GM19035 (cell line): ENCODE results near the gene SUSD5.
A peak's percentile ranks its signal among the peaks of the same experiment; 100 is the strongest.
"Not testable (repeated sequence)": the region's sequence is repeated elsewhere in the genome, so short reads cannot be mapped to it uniquely, and the experiment has no call there.

Experiments
- ATAC-seq: cut with Tn5 transposase; IDR thresholded peaks from one replicate; pipeline ENCODE4 v1.9.1; 2021; ENCODE audit not compliant: unreplicated experiment

SUSD5 gene

DNA sequence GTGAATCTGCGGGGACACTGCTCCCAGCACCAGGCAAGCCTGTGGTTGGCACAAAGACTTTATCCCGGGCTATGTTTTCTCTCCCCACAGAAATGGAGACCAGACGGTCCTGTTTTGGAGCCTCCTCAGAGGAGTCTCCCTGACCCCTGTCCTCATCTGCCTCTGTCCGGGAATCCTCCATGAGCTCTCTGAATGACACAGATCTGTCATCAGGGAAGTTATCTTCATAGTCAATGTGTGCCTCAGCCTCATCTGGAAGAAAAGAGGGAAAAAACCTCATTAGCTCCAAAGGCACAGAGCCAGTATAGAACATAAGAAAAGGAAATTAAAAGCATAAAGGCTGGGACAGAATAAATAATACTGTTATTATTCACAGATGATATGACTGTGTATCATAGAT is 64.8 kb downstream of the SUSD5 start:
- no peak for ATAC-seq

DNA sequence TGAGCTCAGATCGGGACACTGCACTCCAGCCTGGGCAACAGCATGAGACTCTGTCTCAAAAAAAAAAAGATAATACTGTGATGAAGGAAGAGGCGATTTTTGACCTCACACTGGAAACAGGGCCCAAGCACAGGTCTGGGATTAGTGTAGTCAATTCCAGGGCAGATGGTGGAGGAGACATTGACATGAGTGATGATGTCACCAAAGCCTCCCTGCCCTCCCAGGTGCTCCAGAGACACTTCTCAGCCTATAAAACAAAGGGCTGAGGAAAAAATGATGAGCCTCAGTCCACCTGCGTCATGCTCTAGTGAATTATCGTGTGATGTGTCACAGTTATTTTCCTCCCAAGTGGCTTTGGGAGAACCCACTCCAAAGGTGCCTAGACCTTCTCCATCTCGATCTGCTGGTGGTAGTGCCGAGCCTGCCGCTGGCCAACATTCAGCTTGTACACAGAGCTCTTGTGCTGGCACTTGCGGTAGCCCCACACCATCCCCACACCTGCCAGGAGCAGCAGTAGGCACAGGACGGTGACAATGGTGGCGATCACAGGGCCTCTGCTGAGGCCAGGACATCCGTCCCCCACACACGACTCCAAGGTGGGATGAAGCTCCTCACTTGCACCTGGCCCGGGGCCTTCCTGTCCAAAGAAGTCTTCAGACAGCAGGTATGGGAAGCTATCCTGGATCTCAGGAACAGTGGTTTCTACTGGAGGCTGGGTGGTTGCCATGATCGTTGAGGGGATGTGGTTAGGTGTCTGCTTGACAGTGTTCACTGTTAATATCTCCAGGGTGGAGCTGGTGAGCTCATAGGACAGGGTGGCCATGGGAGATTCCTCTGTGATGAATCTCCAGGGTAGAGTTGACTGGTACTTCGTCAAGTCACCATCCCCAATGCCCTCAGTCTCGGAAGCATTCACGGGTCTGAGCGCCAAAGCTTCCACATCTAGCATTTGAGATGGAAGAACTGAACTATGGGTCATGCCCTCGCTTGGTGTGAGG is 65.9 kb downstream of the SUSD5 start:
- ATAC-seq = no peak

DNA sequence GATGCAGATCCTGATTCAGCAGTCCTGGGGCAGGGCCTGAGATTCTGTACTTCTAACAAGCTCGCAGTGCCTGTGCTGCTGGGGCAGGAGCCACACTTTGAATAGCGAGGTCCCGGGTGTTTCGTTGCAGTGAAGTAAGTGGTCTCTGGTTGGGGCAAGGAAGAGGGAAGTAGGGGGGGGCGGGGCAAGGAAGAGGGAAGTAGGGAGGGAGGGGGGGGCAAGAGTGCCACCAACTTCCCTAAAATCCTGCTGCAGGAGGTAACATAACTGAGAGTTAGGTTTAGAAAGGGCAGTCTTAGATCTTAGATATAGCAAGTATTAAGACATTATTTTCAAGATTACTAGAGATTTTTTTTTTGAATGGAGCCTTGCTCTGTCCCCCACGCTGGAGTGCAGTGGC is 69.3 kb downstream of the SUSD5 start:
- ATAC-seq = no peak

DNA sequence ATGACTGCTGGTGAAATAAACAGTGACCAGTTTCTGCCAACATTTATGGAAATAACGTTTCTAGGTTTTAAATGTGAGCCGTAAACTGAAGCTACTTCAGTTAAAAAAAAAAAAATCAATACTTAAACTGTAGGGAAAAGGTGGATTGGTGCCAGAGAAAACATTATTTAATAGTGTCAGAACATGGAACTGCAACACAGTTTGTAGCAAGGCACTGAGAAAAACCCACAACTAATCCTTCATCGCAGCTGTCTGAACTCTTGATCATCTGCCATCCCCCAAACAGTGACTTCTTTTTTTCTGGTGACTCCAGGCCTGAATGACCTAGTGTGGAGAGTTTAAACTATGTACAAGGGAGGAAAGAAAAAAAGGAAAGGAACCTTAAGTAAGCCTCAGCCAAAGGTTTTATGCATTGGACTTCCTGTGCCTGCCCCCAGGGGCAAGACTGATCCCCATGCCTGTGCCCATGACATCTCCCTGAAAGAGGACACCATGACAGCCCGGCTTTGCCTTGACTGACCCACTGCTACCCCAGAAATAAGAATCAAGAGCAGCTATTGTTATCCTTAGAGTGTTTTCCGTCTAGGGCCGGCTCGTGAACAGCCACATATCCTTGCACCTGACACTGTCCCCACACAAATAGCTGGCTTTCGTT is 71.7 kb downstream of the SUSD5 start:
- ATAC-seq = no peak

DNA sequence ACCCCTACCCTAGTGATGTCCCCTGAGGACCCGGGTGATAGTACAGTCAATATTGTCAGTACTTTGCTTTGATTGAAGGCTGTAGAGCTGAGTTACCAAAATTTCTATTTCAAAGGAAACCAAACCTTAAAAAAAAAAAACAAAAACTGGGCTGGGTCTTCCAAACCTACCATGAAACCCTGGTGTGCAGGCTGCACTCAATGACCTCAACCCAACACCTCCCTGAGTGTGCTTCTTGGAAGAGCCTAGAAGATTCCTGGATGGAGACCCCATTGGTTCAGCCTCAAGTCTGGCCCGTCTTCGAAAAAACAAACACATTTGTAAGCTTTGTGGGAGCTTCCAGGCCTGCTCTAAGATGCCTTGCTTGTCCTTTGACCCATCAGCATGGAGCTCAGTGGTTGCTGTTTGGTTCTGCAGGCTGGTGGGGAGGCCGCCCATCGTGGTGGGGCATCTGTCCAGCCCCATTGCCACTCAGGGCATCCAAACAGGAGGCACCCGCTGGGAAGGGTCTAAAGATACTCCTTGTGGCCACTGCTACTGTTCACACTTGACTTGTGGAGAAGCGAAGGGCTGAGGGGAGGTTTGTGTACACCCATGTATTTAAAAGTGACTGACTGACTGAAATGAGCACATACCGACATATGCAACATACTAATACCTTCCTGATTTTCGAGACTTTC is 72.6 kb downstream of the SUSD5 start:
- no peak for ATAC-seq

DNA sequence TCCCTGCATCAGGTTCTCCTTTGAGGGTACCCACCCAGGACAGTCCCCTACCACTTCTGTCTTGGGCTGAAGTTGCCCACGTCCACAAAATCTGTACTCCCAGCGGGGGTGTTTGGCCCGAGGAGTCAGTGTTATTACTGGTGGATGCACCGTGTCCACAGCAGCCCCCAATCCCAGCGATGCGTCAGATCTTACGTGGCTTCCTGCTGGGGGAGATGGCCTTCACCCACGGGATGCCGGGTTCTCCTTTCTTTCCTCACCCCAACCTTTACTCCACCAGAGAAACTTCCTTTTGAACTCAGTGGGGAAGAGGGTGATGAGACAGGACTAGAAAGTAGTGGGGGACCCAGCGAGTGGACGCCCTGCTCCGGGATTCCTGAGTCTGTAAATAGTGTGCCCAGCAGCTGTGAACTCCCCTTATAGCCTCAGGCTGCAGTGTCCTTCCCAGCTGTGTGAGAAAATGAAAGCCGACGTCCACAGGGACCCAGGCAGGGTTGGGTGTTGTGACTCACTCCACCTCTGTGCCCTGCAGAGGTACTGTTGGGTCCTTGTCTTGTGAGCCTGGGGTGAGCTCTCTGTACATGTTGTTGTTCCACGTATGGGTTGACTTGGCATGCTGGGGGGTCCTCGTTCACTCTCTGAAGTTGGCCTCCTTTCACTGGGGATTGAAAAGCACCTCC is 73.2 kb downstream of the SUSD5 start:
- no peak for ATAC-seq

DNA sequence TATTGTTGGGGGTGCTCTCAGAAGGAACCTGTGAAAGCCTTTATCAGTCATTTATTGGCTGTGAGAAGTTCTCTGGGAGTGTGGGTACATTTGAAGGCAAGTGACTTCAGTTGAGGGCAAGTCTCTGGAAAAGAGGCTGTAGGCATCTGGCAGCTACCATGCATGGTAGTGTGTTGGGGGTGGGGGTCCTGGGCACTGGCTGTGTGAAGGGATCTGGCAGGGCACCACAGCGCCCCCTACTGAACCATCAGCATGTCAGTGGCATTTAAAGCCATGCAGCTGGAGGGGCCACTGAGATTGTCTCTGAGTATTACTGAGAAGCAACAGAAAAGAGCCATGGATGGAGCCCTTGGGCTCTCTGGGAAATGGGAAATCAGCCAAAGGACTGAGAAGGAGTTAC is 74.2 kb downstream of the SUSD5 start:
- ATAC-seq = no peak

DNA sequence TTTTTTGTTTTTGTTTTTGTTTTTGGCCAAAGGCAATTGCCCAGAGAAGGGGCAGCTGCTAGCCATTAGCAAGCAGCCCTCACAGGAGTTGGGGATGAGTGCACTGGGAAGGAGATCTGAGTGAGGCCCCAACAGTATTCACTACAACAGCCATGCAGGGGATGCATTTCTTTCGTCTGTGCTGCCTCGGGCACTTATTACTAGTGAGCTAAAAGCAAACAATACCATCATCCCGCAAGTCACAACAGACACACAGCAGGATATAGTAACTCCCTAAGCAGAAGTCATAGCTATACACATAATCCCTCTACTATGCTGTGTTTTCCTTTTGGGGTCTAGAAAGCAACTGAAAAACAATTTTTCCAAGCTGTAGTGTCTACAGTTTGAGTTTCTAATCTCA is 77.6 kb downstream of the SUSD5 start:
- ATAC-seq = no peak

DNA sequence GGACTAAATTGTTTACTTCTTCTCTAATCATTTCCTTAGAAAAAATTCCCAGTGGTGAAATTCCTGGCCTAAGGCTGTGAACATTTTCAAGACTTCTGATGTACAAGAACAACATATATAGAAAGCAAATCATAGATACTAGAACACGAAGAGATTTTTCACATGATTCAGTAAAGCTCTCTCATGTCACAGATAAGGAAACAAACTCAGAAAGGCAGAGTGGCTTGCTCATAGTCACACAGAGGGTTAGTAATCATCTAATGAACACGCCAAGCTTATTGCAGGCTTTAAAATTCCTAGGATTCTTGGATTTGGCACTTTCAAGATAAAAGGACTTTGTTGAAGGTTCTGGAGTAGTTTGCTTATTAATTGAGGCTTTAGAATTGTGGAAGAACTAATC is 78.6 kb downstream of the SUSD5 start:
- no peak for ATAC-seq

DNA sequence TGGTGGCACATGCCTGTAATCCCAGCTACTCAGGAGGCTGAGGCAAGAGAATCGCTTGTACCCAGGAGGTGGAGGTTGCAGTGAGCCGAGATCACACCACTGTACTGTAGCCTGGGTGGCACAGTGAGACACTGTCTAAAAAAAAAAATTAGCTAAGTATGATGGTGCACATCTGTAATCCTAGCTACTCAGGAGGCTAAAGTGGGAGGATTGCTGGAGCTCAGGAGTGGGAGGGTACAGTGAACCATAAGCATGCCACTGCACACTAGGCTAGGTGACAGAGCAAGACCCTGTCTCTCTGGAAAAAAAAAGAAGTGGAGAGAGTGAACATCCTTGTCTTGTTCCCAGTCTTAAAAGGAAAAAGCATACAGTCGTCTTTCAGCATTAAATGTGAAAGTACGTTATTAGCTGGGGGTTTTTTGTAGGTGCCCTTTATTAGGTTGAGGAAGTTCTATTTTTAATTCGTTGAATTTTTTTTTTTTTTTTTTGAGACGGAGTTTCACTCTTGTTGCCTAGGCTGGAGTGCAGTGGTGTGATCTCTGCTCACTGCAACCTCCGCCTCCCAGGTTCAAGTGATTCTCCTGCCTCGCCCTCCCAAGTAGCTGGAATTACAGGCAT is 79.5 kb downstream of the SUSD5 start:
- ATAC-seq = not testable (repeated sequence)

DNA sequence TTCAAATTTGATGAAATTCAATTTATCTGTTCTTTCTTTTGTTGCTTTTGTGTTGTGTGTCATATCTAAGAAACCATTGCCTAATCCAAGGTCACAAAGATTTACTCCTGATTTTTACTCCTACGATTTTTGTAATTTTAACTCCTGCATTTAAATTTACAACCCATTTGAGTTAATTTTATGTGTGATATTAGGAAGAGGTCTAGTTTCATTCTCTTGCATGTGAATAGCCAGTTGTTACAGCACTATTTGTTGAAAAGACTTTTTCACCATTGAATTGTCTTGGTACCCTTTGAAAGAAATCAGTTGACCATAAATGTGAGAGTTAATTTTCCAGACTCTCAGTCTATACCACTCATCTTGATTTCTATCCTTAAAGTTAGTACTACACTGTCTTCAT is 80.9 kb downstream of the SUSD5 start:
- ATAC-seq = no peak

DNA sequence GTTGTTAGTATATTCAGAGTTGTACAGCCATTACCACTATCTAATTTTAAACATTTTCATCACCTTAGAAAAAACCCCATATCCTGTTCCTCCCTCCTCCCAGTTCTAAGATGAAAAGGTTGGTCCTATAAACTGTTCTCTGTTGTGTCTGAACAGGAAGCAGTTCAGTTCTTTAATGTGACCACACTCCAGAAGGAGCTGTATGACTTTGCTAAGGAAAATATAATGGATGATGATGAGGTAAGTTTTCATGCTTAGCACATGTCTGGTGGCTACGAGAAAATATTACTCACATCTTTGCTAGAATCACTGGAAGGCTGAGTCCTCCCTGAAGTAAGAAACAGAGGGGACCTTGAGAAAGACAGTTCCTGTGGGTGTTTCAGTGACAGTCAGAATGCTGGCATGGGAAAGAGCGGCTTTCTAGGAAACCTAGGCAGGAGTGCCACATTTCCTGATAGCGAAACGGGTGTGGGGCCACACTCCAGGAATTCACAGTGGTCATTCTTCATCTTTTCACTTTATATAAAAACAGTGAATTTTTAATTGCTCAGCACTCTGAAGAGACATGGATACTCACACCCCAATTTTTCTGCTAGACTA is 84.5 kb downstream of the SUSD5 start:
- ATAC-seq = no peak

DNA sequence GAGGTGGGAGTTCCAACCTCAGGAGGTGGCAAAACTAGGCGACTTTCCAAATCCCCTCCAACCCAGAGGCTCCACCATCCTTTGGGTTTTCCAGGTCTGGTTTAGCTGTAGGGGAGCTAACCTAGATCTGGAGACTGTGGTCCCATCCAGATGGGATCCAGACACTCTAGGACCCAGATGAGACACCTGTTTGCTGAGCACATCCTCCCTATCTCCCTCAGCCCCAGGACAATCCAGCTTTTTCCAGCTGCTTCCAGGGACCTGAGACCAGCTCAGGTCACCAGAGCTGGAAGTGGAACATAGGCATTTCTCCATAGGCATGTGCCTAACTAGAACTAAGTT is 86.6 kb downstream of the SUSD5 start:
- ATAC-seq = peak; percentile 24

DNA sequence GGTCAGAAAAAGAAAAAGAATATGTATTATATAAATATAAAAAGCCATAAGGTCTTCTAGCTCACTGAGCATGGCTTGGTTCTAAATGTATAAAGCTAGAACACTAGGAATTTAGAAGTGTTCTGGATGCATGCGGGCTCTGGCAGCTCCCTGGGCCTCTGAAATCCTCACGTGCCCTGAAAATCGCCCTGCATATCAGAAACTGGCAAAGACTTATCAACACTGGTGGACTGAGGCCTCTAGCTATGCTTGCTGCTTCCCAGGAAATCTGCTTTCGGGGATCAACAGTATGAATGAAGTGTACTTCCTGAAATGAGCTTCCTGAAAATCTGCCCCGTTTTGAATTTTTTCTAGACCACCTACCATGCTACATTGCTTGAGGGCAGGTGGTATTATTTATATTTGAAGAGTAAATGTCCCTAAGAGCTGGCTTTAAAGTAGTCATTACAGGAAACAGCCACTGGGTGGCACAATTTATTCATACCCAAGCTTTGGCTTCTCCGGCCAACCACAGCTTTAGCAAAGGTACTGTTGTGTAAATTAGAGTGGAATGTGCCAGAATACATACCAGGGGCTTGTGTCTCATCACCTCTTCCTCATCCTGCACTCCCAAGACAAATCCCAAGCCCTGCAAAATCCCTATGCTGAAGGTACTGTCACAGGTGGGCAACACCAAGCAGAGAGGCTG is 87.1 kb downstream of the SUSD5 start:
- ATAC-seq = peak; percentile 87

DNA sequence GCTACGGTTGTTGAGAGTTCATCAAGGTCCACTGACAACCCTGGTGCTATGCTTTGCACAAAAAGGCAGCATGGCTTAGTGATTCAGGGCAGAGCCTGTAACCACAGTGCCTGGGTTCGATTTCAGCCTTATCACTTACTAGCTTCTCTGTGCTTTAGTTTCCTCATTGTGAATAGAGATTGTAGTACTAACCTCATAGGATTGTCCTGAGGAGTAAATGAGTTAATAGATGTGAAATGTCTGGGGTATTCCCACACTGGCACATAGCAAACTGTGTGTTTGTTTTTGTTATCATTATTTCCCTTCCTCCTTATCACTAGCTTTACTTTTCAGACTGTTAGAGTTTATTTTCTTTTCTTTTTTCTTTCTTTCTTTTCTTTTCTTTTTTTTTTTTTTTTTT is 88.5 kb downstream of the SUSD5 start:
- no peak for ATAC-seq

DNA sequence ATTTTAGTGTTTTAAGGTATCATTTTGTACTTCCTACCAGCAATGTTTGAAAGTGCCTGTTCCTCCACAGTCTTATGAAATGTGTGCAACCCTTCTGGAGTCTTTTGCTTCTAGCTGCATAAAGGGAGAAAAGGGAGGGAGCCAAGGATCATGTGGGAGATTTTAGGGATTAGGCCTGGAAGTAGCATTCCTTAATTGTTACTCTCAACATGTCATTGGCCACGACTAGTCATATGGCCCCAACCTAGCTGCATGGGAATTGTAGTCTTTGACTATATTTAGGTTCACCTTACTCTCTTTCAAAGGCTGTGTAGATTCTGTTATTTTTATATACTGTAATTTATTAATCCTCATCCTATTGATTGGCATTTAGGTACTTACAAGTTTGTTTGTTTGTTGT is 89.9 kb downstream of the SUSD5 start:
- no peak for ATAC-seq

DNA sequence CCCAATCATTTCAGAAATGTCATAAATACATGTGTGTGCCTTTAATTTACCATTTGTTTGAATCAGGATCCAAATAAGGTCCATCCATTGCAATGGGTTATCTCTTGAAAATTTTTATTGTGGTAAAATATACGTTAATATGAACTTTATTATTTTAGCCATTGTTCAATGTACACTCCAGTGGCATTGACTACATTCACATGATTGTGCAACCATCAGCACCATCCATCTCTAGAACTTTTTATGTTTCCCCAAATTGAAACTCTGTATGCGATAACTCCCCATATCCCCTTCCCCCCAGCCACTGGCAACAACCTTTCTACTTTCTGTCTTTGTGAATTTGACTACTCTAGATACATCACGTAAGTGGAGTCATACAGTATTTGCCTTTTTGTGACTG is 92.8 kb downstream of the SUSD5 start:
- no peak for ATAC-seq

DNA sequence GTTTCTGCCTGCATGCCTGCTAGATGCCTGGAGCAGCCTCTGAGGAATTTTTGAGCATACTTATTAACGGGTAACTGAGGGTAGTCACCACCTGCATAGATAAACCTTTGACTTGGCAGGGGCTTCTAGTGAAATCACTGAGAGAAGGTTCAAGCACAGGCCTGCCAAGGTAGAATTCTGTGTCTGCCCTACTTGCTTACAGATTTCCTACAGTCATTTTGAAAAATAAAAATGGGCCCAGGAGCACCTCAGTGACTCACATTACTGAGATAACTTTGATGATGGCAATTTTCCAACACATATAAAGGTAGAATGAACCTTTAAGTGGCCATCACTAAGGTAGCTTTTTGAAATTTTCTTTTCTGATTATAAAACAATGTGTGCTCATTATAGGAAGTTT is 94.0 kb downstream of the SUSD5 start:
- no peak for ATAC-seq

DNA sequence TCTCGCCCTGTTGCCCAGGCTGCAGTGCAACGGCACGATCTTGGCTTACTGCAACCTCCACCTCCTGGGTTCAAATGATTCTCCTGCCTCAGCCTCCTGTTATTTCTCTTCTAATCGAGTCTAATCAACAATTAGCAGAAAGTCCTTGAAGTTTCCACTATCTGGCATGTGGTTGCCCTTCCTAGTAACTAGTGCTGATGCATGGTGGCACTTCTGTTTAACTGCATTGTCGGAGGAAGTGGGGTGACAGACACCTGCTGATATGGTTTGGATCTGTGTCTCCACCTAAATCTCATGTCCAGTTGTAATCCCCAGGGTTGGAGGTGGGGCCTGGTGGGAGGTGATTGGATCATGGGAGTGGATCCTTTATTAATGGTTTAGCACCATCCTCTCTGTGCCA is 95.6 kb downstream of the SUSD5 start:
- no peak for ATAC-seq

DNA sequence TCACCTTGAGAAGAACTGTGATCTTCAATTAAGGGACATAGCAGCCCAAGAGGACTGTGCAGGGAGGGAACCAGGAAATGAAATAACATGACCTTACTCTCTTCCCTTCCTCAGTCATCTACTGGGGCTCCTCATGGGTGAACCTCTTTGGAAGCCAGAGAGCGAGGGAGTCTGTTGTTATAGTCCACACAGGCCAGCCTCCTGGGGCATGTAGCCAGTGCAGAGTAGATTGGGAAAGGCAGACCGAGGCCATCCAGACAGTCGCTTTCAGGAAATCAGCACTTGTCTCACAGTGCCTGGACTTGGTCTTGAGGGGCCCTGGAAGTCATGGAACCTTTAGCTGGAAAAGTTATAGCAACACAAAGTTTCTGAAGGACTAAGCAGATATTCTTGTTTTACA is 98.7 kb downstream of the SUSD5 start:
- no peak for ATAC-seq
